ENCODE data around the gene CNOT1.

GRCh38 chr16:58588406-58588805 is 41.2 kb downstream of the CNOT1 start:
- TF ChIP-seq CTCF (IDR thresholded peaks at IDR 0.05; ENCODE audit: low read depth, low read length, poor library complexity, severe bottlenecking) (no peak), EZH2phosphoT487 (IDR thresholded peaks at IDR 0.05; ENCODE audit: borderline replicate concordance, low read length) (no peak)

All from DOHH2 (cell line).